ENCODE measurements around the gene C6orf89. TPM values are rescaled to one million over a fixed set of nuclear protein-coding genes. Genes with fewer than 3 reads are reported as not detected.

C6orf89 gene
- total RNA-seq, 1 experiment from 2014 or later = 61.1 TPM

DNA sequence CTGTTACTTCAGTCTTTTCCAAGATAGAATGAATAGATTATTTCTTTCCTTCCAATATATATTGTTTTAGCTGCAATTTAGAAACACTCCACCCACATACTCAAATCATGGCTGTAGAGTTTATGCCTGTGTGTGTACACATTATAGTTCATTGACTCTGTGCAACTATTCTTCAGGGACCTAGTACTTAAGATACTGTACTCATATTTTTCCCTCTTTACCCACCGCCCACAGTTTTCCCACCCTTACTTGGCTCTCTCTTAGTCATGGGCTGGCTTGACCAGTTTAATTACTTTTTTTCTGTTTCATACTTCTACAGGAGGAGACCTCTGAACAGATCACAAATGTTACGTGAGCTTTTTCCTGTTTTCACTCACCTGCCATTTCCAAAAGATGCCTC, 30.4 kb downstream of the C6orf89 start:
- no peaks in the 10 kb centered on the region for H3K9me3 Mint-ChIP-seq (ENCODE audit: low read depth, unreplicated experiment)
- intact Hi-C loops (cut with micrococcal nuclease; ENCODE audit: unreplicated experiment) = loop anchor here (10.0 kb wide), 2 partner anchors 69 to 259 kb away; partner anchors contain the start of genes MTCH1 and PIM1
- H3K27me3 Mint-ChIP-seq (ENCODE audit: unreplicated experiment) = no peaks in the 10 kb centered on the region
- CTCF ChIA-PET = interaction anchor here (0.6 to 1.1 kb wide), 3 partner anchors 15 to 102 kb away, joined by 3 to 6 read pairs (median 4); no protein-coding TSS in a partner anchor
- H3K4me3 Mint-ChIP-seq (ENCODE audit: low read depth, unreplicated experiment) = no peak overlapping the region
- BruUV-seq (replicated peaks) = no TSS peak
- DNase-seq = no peak
- peak overlapping the region; percentile 15 for H3K27ac Mint-ChIP-seq (ENCODE audit: unreplicated experiment)
- TF ChIP-seq CTCF (IDR thresholded peaks at IDR 0.05; ENCODE audit: unreplicated experiment) = no peak
- H3K4me1 Mint-ChIP-seq (ENCODE audit: low read depth, unreplicated experiment) = peaks cover 74% of the 10 kb centered on the region
- peaks cover 33% of the 10 kb centered on the region for H3K36me3 Mint-ChIP-seq (ENCODE audit: insufficient read depth, unreplicated experiment)

GRCh38 chr6:36917541-36918193, 31.9 kb downstream of the C6orf89 start:
- DNase-seq = no peak
- intact Hi-C loops (cut with micrococcal nuclease; ENCODE audit: unreplicated experiment) = loop anchor here (10.0 kb wide), 2 partner anchors 67 to 257 kb away; partner anchors contain the start of genes MTCH1 and PIM1
- Mint-ChIP-seq H3K4me1 (ENCODE audit: low read depth, unreplicated experiment) (peaks cover 64% of the 10 kb centered on the region), H3K9me3 (ENCODE audit: low read depth, unreplicated experiment) (no peaks in the 10 kb centered on the region), H3K27ac (ENCODE audit: unreplicated experiment) (no peak overlapping the region), H3K4me3 (ENCODE audit: low read depth, unreplicated experiment) (no peak overlapping the region), H3K27me3 (ENCODE audit: unreplicated experiment) (no peaks in the 10 kb centered on the region), H3K36me3 (ENCODE audit: insufficient read depth, unreplicated experiment) (peaks cover 40% of the 10 kb centered on the region)
- no peak for TF ChIP-seq CTCF (IDR thresholded peaks at IDR 0.05; ENCODE audit: unreplicated experiment)
- BruUV-seq (replicated peaks) = no TSS peak
- CTCF ChIA-PET = interaction anchor here (0.7 kb wide), 1 partner anchor 127 kb away, joined by 3 read pairs; no protein-coding TSS in a partner anchor

- BruUV-seq (replicated peaks) = no TSS peak
- CTCF ChIA-PET = no interaction called here
Observed at GRCh38 chr6:36920049-36920448, 34.3 kb downstream of the C6orf89 start.

GRCh38 chr6:36920546-36920945, 34.8 kb downstream of the C6orf89 start:
- TF ChIP-seq CTCF (IDR thresholded peaks at IDR 0.05; ENCODE audit: unreplicated experiment) = no peak
- Mint-ChIP-seq H3K9me3 (ENCODE audit: low read depth, unreplicated experiment) (no peaks in the 10 kb centered on the region), H3K27ac (ENCODE audit: unreplicated experiment) (no peak overlapping the region), H3K36me3 (ENCODE audit: insufficient read depth, unreplicated experiment) (peaks cover 27% of the 10 kb centered on the region), H3K4me3 (ENCODE audit: low read depth, unreplicated experiment) (no peak overlapping the region), H3K27me3 (ENCODE audit: unreplicated experiment) (no peaks in the 10 kb centered on the region), H3K4me1 (ENCODE audit: low read depth, unreplicated experiment) (peaks cover 35% of the 10 kb centered on the region)
- no TSS peak for BruUV-seq (replicated peaks)
- no peak for DNase-seq
- intact Hi-C loops (cut with micrococcal nuclease; ENCODE audit: unreplicated experiment) = no loop called here
- CTCF ChIA-PET = no interaction called here

More at GRCh38 chr6:36920049-36920448, 34.3 kb downstream of the C6orf89 start:
- H3K4me1 Mint-ChIP-seq (ENCODE audit: low read depth, unreplicated experiment) = peaks cover 40% of the 10 kb centered on the region
- H3K36me3 Mint-ChIP-seq (ENCODE audit: insufficient read depth, unreplicated experiment) = peaks cover 30% of the 10 kb centered on the region
- no peak for TF ChIP-seq CTCF (IDR thresholded peaks at IDR 0.05; ENCODE audit: unreplicated experiment)
- H3K27ac Mint-ChIP-seq (ENCODE audit: unreplicated experiment) = no peak overlapping the region
- no peak overlapping the region for H3K4me3 Mint-ChIP-seq (ENCODE audit: low read depth, unreplicated experiment)
- H3K9me3 Mint-ChIP-seq (ENCODE audit: low read depth, unreplicated experiment) = no peaks in the 10 kb centered on the region
- peak; percentile 46 for DNase-seq
- intact Hi-C loops (cut with micrococcal nuclease; ENCODE audit: unreplicated experiment) = no loop called here
- no peaks in the 10 kb centered on the region for H3K27me3 Mint-ChIP-seq (ENCODE audit: unreplicated experiment)
